HG03095 (cell line): ENCODE results near the gene ANAPC1.
"Not testable (repeated sequence)": the region's sequence is repeated elsewhere in the genome, so short reads cannot be mapped to it uniquely, and the experiment has no call there.

ENCODE experiments used
- ATAC-seq: cut with Tn5 transposase; IDR thresholded peaks from one replicate; pipeline ENCODE4 v1.9.1; 2021; ENCODE audit warnings: moderate library complexity; ENCODE audit not compliant: unreplicated experiment

The ANAPC1 gene

DNA sequence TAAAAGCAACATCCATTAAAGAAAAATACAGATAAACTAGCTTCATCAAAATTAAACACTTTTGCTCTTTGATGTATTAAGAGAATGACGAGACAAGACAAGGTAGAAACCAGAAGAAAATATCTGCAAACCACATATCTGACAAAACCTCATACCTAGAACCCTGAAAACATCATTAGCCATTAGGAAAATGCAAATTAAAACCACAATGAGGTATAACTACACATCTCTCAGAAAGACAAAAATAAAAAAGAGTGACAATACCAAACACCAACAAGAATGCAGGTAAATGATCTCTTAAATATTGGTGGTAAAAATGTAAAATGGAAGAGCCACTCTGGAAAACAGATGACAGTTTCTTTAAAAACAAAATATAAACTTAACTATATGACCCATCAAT lies 53.5 kb downstream of the ANAPC1 start:
- ATAC-seq = not testable (repeated sequence)

- ATAC-seq = not testable (repeated sequence)
These were observed 55.7 kb downstream of the ANAPC1 start for GRCh38 chr2:111828217-111828766.

DNA sequence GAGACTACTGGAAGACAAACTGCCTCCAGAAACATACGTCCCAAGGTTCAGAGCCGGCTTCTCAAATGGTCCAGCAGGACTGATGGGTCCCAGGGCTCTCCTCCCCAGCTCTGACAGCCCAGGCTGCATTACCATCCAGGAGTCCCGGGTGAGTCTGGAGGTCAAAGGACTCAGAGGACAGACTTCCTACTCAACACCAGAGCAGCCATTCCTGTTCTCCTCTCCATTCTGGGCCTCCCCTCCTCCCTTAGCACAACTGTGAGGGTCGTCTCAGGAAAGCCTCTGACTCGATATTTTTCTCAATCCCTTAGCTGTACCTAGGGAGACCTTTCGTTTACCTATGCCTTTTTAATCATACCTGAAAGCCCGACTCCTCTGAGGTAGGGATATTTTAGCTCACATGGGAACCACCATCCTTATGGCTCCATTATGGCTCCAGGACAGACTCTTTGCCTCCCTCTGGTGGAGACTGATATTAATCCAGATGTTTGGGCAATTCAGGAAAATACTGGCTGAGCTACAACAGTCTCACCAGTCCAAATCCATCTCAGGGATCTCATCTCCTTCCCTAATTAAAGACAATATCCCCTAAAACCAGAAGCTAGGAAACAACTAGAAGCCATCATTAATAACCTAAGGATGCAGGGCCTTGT lies 70.9 kb downstream of the ANAPC1 start:
- ATAC-seq = not testable (repeated sequence)

DNA sequence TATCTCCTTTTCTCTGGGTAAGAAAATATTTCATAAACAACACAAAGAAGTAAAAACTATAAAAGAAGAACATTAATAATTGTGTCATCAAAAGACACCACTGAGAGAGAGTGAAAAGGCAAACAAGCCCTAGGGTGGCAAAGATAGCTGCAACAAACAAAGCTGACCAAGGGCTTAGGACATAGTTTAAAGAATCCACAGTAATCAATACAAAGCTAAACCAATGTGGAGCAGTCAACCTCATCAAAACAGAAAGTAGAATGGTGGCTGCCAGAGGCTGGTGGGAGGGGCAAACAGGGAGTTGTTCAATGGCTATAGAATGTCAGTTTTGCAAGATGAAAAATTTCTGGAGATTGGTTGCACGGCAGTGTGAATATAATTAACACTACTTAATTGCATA lies 93.4 kb downstream of the ANAPC1 start:
- not testable (repeated sequence) for ATAC-seq

DNA sequence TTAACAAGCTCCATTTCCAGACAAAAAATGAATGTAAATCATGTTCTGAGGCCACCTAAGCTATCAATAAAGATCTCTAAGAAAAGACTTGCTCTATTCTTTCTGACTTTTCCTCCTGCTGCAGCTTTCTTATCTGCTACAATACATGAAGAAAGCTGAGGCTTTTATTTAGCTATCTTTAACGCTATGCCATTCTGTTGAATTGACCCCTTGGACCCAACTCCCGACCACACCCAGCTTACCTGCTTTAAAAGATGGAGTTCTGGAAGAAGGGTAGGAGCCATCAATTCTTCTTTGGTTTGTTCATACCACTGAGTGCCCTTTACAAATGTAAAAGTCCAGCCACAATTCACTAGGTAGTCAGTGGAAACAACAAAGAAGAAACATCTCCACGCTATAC lies 99.9 kb downstream of the ANAPC1 start:
- ATAC-seq = not testable (repeated sequence)

- not testable (repeated sequence) for ATAC-seq
These were observed 101.8 kb downstream of the ANAPC1 start for GRCh38 chr2:111782195-111782594.

DNA sequence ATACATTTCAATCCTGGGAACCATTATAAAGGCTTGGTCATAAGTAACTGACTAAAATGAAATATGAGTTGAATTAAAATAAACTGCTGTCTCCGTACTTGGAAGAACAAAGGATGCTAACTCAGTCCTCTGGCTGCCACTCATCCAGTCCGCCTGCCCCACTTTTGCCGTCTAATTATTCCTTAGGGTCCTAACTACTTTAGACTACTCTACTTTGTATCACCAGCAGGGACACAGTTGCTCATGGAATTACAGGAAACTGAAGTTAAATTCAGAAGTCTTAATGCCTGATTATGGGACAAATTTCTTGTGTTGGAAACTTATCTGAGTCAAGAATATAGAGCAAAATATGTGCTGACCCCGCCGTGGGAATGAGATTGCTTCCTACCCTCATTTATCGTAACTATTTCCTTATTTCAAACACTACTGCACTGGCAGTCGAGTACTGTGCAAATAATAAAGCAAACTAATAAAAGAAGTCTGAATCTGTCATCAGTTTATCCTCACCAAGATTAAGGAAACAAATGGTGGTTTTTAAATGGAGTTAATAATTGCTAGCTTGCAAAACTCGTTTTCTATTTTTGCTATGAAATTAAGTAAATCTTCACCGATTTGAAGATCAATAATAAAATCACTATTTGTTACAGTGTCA lies 102.4 kb downstream of the ANAPC1 start:
- ATAC-seq = not testable (repeated sequence)

GRCh38 chr2:111777155-111777554 lies 106.8 kb downstream of the ANAPC1 start:
- not testable (repeated sequence) for ATAC-seq

DNA sequence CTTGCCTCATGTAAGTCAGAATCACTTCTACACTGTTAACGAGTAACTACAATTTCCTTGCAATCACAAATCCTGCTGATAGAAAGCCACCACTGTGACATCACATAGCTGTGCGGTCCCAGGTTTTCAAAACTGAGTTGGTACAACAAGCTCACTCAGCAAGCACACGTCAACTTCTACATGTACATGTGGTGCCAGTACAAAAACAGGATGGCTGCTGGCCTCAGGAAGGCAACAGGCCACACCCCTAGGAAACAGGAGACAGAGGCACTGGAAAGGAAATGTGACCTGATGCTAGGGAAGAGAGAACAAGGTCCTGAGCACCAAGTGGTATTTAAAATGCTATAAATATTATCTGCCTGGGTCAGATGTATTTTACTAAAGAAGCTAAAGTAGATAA lies 107.7 kb downstream of the ANAPC1 start:
- not testable (repeated sequence) for ATAC-seq

DNA sequence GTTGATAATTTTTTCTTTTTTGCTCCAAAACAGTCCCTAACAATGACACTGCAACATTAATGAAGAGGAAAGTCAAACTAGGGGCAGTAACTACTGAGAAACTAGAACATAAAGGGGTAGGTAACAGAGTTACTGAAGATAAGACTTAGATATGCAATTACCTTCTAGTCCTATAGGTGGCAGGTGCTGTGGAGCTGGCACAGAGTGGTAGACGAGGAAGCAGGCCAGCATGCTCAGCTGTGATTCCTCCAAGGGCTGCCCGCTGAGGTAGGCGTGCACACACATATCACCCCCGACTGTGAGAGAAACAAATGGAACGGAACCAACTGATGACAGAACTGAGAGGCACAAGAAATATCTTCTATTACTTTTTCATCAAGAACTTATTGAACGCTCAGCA lies 111.8 kb downstream of the ANAPC1 start:
- peak; percentile 80 for ATAC-seq

DNA sequence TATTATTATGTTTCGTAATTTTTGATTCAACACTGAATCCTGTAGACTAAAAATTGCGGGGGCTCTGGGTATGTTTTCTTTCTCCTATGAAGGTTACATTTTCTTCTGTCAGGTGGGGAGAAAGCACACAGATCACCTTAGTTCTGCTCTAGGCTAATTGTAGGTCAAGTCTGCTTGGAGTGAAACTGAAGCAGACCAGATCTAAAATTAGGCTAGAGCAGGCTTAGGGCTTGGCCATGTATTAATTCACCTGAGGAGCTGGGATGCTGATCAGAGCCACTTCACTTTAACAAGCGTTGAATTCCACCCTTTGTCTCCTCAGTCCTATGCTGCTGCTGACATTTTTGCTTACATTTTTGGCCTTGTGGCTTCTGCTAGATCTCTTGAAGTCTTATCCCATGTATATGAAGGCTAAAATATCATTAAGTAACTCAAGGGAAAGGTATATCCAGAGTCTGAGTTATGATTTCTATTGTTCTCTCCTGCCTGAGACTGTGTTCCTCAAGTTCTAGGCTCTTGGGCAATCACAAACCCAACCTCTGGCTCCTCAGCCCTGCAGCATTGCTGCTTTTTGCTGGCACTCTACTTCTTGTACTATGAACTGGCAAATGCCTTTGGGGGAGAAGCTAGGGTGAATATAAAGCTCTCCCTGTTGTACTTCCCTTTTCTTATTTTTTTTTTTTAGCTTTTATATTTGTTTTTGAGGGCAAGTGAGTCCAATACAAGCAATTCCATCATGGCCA lies 112.9 kb downstream of the ANAPC1 start:
- ATAC-seq = not testable (repeated sequence)

DNA sequence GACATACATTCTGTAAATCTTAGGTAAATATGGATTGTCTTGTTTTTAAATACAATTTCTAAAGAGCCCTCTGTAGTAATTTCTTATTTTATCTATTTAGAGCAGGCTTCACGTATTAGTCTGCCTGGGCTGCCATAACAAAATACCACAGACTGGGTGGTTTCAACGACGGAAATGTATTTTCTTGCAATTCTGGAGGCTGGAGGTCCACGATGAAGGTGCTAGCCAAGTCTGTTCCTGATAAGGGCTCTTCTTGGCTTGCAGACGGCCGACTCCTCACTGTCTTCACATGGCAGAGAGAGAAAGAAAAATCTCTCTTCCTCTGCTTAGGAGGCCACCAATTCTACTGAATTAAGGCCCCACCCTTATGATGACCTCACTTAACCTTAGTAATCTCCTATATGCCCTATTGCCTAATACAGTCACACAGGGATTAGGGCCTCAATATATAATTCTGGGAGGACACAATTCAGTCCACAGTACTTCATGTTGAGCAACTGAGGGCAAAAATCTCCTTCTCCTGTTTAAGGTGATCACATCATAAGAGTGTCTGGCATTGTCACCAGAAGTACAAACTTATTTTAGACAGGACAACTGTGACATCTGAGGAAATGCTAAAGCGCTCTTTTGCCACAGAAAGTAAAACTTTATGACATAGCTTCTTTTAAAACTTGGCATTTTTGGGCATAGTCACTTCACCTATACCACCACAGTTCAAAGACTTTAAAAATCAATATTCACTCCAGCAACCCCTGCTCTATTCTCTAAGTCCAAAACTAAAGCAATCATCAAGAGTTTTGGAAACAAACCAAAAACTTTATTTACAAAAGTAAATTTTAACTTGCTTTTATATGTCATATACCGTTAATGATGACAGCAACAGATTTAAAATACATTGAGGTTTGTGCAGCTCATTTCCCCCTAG lies 115.5 kb downstream of the ANAPC1 start:
- not testable (repeated sequence) for ATAC-seq

DNA sequence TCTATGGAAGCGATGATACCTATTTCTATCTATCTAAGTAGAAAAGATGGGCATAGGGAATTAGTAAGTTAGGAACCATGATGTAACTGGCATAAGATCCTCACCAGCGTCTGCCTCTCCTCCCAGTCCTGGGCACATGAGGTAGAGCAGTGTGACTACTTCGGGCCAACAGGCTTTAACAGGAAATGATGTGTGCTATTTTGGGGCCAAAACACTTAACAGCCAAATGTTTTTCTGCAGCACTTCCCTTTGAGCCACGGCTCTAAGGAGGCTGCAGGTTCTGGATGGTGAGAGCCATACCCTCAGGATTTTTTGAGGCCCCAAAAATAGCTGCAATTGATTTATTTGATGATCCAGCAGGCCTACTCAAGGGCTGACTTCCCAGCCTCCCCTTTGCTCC lies 116.9 kb downstream of the ANAPC1 start:
- ATAC-seq = not testable (repeated sequence)

GRCh38 chr2:111766295-111766694 lies 117.7 kb downstream of the ANAPC1 start:
- not testable (repeated sequence) for ATAC-seq

- ATAC-seq = not testable (repeated sequence)
These were observed 119.8 kb downstream of the ANAPC1 start for GRCh38 chr2:111764151-111764550.

DNA sequence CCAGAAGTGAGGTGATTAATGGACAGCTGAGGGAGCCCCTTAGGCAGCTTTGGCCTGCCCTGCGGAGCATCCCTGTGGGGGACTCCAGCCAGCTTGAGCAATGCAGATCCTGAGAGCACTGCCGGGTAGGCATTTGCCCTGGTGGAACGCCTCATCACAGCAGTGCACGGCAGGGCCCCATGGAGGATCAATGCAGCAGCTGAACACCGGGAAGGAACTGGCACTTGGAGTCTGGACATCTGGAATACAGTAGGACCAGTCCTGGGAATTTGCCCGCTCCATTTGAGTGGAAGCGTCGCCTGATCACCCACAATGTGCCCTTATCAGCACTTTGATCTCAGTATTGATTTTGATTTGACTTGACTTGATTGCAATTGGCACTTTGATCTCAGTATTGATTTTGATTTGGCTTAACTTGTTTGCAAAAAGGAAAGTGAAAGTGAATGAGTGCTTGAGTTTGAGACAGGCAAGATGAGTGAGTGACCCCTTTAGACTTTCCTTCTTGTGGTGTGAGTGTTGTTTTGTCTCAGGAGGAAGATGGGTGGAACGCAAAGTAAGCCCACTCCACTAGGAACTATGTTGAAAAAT lies 123.2 kb downstream of the ANAPC1 start:
- ATAC-seq = not testable (repeated sequence)

- ATAC-seq = not testable (repeated sequence)
These were observed 131.5 kb downstream of the ANAPC1 start for GRCh38 chr2:111752533-111752932.

- ATAC-seq = not testable (repeated sequence)
These were observed 133.4 kb downstream of the ANAPC1 start for GRCh38 chr2:111750641-111751040.

DNA sequence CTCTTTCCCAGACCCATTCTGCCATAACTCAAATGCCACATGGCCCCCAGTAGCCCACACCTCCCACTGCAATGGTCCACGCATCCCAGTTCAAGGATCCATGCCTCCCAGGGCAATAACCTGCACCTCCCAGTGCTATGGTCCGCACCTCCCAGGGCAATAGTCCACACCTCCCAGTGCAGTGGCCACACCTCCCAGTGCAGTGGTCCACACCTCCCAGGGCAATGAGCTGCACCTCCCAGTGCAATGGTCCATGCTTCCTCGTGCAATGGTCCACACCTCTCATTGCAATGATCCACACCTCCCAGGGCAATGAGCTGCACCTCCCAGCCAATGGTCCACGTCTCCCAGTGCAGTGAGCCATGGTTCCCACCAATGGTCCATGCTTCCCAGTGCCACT lies 135.6 kb downstream of the ANAPC1 start:
- ATAC-seq = not testable (repeated sequence)
